Renal cortical epithelial cell (primary cell): ENCODE measurements around the gene CDH20. TPM values are rescaled to one million over a fixed set of nuclear protein-coding genes. Genes with fewer than 3 reads are reported as not detected.
"Not testable (repeated sequence)": the region's sequence is repeated elsewhere in the genome, so short reads cannot be mapped to it uniquely, and the experiment has no call there.

Experiments
- DNase-seq: peaks from one replicate; pipeline ENCODE4 v3.0.0-alpha.2; 2011; ENCODE audit warnings: low read depth
- total RNA-seq: library from RNA; depleted of rRNA; stranded (reverse); fragments of >200 nt; gene quantifications from 2 replicates; pipeline ENCODE4 v1.2.3, GENCODE V29; 2014

Gene CDH20
- total RNA-seq, 1 donor from 2014 or later: not detected

- no peak for DNase-seq
These were observed 15.0 kb downstream of the CDH20 start for GRCh38 chr18:61348230-61348629.

DNA sequence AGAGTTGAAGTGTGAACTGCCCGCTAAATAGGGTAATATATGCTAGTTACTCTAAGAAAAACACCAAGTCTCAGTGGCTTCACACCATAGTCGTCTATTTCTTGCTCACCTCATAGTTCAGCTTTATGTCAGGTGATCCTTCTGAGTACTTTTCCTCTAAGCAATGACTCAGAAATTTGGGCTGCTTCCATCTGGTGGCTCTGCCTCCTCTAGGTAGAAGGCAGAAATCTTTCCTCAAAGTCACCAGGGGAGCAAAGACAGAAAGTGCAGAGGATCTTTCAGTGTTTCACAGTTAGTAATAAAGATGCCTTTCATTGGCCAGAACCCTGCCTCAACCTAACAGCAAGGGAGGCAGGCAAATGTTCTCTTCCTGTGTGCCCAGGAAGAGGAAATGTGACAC, 17.3 kb downstream of the CDH20 start:
- DNase-seq: peak; percentile 16

GRCh38 chr18:61352059-61352458, 18.8 kb downstream of the CDH20 start:
- no peak for DNase-seq

- DNase-seq: no peak
These were observed 19.4 kb downstream of the CDH20 start for GRCh38 chr18:61352611-61353010.

DNA sequence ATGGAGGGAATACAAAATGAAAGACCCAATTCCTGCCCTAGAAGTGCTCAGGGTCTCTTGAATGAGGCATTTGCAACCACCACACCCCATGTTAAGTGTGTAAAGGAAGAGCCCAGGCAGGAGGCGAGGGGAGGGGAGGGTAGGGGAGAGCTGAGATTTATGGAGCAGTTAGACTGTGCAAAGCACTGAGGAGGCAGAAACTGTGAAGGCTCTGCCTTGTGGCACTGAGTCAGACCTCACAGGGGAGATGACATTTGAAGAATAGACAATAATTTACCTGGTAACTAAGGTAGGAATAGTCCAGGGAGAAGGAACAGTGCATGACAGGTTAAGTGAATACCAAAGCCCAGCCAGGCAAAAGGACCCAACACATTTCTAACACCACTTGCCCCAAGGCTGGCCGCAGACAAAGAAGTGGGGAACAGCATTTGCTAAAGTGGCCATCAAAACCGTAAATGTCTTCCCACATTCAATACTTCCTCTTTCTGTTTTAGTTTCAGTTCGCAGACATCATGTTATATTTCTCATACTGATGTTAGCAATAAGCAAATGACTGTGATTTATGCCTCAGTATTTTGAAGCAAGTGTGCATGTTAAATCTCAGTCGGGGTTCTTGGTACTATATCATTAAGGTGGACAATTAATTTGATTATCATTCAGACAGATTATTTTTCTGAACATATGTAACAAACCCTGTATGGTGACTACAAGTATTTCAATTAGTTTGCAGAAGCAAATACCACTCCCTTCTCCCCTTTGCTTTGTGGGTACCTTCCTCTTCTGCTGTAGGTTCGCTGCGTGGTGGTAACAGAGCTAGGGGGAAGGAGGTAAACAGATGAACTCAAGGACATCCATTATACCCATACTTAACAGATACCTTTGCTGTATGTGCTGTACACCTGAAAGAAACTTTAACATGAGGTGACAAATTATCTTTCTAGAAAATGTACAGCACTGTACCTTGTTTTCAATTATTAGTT, 27.5 kb downstream of the CDH20 start:
- peak; percentile 2 for DNase-seq

DNA sequence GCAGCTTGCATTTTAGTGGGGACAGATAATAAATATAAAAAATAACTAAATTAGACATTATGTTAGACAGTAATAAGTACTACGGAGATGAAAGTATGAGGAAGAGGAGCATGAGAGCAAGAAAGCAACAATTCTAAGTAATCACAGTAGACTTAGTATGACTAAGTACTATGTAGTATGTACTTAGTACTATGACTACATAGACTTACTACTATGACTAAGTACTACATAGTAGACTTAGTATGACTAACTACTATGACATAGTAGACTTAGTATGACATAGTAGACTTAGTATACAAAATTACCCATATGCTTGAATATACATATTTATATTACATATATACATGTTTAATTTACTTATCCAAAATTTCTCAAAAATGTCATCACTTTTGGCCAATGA, 29.3 kb downstream of the CDH20 start:
- no peak for DNase-seq

DNA sequence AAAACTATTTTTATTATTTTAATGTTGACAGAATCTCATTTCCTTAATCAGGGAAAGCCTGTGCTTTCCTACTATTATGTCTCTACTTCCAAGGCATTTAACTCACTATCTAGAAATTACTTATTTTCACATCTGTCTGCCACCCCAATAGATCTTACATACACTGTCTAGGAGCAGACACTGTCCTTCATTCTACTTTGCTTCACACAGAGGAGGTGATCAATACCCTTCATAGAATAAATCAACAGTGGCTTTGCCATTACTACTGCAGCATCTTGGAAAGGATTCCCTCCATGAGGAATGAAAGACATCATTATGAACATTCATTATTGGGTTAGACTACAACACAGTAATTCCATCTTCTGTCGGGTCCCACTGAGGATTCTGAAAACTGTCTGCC, 31.7 kb downstream of the CDH20 start:
- DNase-seq: no peak

DNA sequence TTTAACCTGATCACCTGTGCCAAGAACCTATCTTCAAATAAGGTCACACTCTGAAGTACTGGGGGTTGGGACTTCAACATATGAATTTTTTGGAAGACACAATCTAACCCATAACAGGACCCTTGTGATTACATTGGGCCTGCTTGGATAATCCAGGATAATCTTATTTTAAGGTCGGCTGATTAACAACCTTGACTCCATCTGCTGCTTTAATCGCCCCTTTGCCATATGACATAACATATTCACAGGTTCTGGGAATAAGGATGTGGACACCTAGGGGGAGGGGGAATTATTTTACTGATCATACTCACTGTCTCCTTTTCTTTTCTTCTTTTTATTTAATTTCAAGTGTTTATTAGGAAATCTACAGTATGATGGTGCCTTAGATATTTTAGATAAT, 34.8 kb downstream of the CDH20 start:
- DNase-seq: no peak

- not testable (repeated sequence) for DNase-seq
These were observed 36.4 kb downstream of the CDH20 start for GRCh38 chr18:61369671-61370070.

- DNase-seq: peak; percentile 5
These were observed 37.9 kb downstream of the CDH20 start for GRCh38 chr18:61371111-61371510.

- no peak for DNase-seq
These were observed 46.6 kb downstream of the CDH20 start for GRCh38 chr18:61379827-61380226.

DNA sequence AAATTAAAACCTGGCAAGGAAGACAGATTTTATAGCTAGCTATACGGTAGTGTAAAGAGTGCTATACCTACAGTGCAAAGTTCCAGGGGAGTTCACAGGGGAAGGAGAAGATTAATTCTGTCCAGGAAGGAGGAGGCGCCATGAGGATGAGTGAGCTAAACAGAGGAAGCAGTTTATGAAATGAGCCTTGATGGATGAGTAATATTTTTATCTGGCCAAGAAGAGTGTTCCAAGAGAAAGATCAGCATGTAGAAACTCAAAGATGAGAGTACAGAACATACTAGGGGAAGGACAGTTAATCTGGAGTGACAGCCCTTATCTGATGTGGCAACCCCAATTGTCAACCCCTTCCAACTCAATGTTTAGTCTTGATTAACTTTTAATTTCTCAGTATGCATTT, 54.8 kb downstream of the CDH20 start:
- DNase-seq: no peak

- DNase-seq: no peak
These were observed 61.8 kb downstream of the CDH20 start for GRCh38 chr18:61394983-61395382.

- DNase-seq: no peak
These were observed 64.0 kb downstream of the CDH20 start for GRCh38 chr18:61397222-61397621.

DNA sequence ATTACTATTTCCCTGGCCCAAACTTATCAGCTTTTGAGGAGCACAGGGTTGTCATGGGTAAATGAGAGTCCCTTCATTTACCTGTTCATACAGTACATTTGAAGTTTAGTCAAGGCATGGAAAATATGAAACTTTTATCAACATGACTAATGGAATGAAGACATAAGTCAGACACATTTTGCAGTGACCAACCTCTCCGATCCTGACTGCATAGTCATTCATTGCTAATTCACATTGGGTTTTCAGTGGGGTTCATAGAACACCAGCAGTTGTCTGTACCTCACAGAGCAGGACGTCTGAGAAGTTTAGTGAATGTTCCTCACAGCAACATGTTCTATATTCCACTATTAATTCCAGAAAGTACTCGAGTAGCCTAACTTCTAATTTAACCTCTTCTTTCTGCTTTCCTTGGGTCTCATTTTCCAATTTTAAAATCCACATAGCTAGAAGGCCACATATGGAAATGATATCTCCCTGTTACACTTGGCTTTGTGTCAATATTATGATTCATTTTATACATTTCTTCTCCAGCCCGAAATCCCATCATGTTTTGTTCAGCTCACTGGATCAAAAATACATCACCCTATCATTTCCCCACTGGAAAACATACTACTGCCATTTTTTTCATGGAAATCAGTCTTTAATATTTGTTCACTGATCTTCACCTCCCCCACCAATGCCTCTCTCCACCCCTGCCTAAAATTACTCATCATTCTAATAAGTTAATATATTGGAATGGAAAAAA, 65.9 kb downstream of the CDH20 start:
- no peak for DNase-seq

GRCh38 chr18:61400016-61400635, 66.9 kb downstream of the CDH20 start:
- no peak for DNase-seq

- peak; percentile 19 for DNase-seq
These were observed 67.5 kb downstream of the CDH20 start for GRCh38 chr18:61400716-61401115.

DNA sequence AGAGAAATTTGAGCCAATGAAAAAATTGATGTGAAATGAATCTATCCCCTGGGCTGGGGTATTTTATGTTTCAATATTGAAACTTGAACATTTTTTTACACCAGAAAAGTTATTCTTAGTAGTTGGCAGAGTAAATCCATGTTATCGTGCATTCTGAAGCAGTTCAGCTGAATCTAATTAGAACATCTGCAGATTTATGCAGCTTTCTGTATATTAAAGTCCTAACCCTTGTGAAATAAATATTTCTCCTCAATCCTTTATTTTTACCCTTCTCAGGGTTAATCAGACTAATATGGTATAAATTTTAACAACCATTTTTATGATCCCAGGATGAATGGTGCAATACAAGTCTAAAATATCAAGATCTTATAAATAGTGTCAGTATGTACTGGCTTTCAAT, 69.5 kb downstream of the CDH20 start:
- no peak for DNase-seq

DNA sequence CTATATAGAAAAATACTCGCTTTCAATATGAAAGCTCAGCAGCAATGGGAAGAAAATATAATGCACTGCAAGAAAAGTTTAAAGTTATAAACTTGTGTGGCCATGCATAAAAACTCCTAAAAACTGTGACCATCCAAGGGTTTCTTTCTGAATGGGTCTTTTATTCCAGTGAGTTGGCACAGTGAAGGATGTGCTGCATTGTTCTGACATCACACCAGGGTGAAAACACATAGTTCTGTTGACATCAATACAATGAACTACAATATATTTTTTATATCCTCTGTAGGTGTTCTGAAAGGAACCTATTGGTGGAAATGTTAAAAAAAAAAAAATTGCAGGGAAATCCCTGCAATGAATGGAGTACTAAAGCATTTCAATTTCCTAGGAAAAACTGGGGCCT, 80.2 kb downstream of the CDH20 start:
- DNase-seq: no peak

DNA sequence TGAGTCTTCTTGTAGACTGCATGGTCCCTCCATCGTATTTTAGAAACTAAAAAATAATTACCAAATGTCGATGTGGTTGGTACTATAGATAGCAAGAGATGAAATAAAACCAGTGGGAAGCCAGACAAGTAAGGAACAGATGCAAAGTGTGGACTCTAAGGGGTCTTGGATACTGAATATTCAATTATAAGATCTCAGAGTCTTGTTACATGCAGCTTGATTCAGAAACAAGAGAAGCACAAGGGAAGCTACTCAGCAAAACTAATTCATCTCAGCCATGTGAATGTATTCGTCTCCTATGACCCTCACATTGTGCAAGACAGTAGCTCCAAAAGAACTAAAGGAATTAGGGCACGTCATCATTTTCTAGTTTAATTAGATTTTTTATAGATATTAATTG, 80.9 kb downstream of the CDH20 start:
- DNase-seq: no peak

DNA sequence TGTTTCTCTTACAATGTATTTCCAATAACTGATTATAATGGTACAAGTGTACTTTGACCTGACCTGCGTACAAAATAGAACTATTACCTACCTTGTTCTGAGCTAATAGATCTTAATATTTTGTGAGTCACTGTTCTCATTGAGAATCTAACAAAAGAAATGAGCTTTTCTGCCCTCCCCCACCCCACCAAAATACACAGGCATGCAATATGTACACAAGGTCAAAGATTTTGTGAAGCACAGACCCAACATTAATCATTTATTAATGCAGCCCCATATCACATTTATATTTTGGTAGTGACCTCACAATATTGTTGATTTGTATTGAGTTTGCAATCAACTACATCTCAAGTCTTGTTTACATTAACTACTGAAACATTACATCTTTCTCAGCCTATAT, 86.5 kb downstream of the CDH20 start:
- DNase-seq: no peak

- DNase-seq: no peak
These were observed 87.1 kb downstream of the CDH20 start for GRCh38 chr18:61420218-61420885.
